Ascending aorta (tissue), 2 donors: ENCODE data around the gene SELPLG. TPM values are rescaled to one million over a fixed set of nuclear protein-coding genes. Genes with fewer than 3 reads are reported as not detected.
A peak's percentile ranks its signal among the peaks of the same experiment; 100 is the strongest.

Experiments used
- DNase-seq, 2 donors: peaks; one replicate each; pipeline ENCODE4 v3.0.0-alpha.2; 2019; ENCODE audit warnings: low spot score in 2 of 2
- H3K27ac ChIP-seq, 2 donors: fragments of 200-600 bp; sonication (generic); one replicate each; pipeline ENCODE4 v1.5.1; 2016 to 2017; ENCODE audit warnings: mild to moderate bottlenecking in 1 of 2
- H3K27me3 ChIP-seq: fragments of 200-600 bp; sonication (generic); one replicate; pipeline ENCODE4 v1.5.1; 2017
- H3K36me3 ChIP-seq, 2 donors: fragments of 200-600 bp; sonication (generic); one replicate each; pipeline ENCODE4 v1.5.1; 2016
- H3K4me1 ChIP-seq, 2 donors: fragments of 200-600 bp; sonication (generic); one replicate each; pipeline ENCODE4 v1.5.1; 2016 to 2017; ENCODE audit warnings: mild to moderate bottlenecking in 1 of 2
- H3K4me3 ChIP-seq, 2 donors: fragments of 200-600 bp; sonication (generic); one replicate each; pipeline ENCODE4 v1.5.1; 2016 to 2017; ENCODE audit warnings: mild to moderate bottlenecking in 1 of 2
- H3K9me3 ChIP-seq, 2 donors: fragments of 200-600 bp; sonication (generic); one replicate each; pipeline ENCODE4 v1.5.1; 2016
- CTCF ChIP-seq, 3 experiments: fragments of 200-600 bp in 2 of 3; fragments of 450-650 bp in 1 of 3; sonication (generic) in 2 of 3; IDR thresholded peaks; one replicate each; pipeline ENCODE4 v1.5.1; 2016 to 2019; ENCODE audit warnings: antibody characterized with exemption in 3 of 3, mild to moderate bottlenecking in 1 of 3, moderate library complexity in 1 of 3
- intact Hi-C: fragments of 100-400 bp; cut with DNase I; formaldehyde crosslinking; loops from one replicate; pipeline ENCODE4 v1.15.1; 2023
- total RNA-seq: library from RNA; depleted of rRNA; stranded (reverse); fragments of >200 nt; gene quantifications from one replicate; pipeline ENCODE4 v1.1.0, GENCODE V29; 2016

The SELPLG gene
- total RNA-seq, 1 donor from 2014 or later, result 2.6 TPM

- DNase-seq, result no peak
- TF ChIP-seq CTCF (IDR thresholded peaks at IDR 0.05), result no peak
- intact Hi-C loops, result no loop called here
These were observed 53.2 kb downstream of the SELPLG start for GRCh38 chr12:108580531-108580930.

GRCh38 chr12:108578813-108579212, 54.9 kb downstream of the SELPLG start:
- Histone ChIP-seq H3K9me3 (no peaks in the 10 kb centered on the region), H3K36me3 (no peaks in the 10 kb centered on the region), H3K27me3 (no peaks in the 10 kb centered on the region), H3K4me1 (no peaks in the 10 kb centered on the region), H3K4me3 (no peak overlapping the region), H3K27ac (no peak overlapping the region)
- intact Hi-C loops, result no loop called here
- DNase-seq, result no peak
- no peak for TF ChIP-seq CTCF (IDR thresholded peaks at IDR 0.05)

More at GRCh38 chr12:108580531-108580930, 53.2 kb downstream of the SELPLG start:
- Histone ChIP-seq H3K27ac (no peak overlapping the region), H3K4me3 (no peak overlapping the region), H3K4me1 (no peaks in the 10 kb centered on the region), H3K27me3 (no peaks in the 10 kb centered on the region), H3K36me3 (no peaks in the 10 kb centered on the region), H3K9me3 (no peaks in the 10 kb centered on the region)

GRCh38 chr12:108578264-108578663, 55.4 kb downstream of the SELPLG start:
- no peak overlapping the region for H3K4me3 ChIP-seq
- H3K36me3 ChIP-seq, result no peaks in the 10 kb centered on the region
- TF ChIP-seq CTCF (IDR thresholded peaks at IDR 0.05), result no peak
- no peaks in the 10 kb centered on the region for H3K27me3 ChIP-seq
- H3K9me3 ChIP-seq, result no peaks in the 10 kb centered on the region
- H3K27ac ChIP-seq, result no peak overlapping the region
- intact Hi-C loops, result no loop called here
- DNase-seq, result no peak
- H3K4me1 ChIP-seq, result no peaks in the 10 kb centered on the region

GRCh38 chr12:108577458-108577857, 56.2 kb downstream of the SELPLG start:
- Histone ChIP-seq H3K9me3 (no peaks in the 10 kb centered on the region), H3K4me3 (no peak overlapping the region), H3K27me3 (no peaks in the 10 kb centered on the region), H3K27ac (no peak overlapping the region), H3K4me1 (no peaks in the 10 kb centered on the region), H3K36me3 (no peaks in the 10 kb centered on the region)
- intact Hi-C loops, result no loop called here
- no peak for TF ChIP-seq CTCF (IDR thresholded peaks at IDR 0.05)
- no peak for DNase-seq

GRCh38 chr12:108576660-108577234, 56.9 kb downstream of the SELPLG start:
- Histone ChIP-seq H3K27me3 (no peaks in the 10 kb centered on the region), H3K36me3 (no peaks in the 10 kb centered on the region), H3K9me3 (no peaks in the 10 kb centered on the region), H3K4me3 (no peak overlapping the region), H3K4me1 (no peaks in the 10 kb centered on the region), H3K27ac (no peak overlapping the region)
- intact Hi-C loops, result no loop called here
- peak in 1 of 2 donors; percentile 25 for DNase-seq
- TF ChIP-seq CTCF (IDR thresholded peaks at IDR 0.05), result no peak
